GM12878 (cell line): ENCODE data around the gene TXNDC12. TPM values are rescaled to one million over a fixed set of nuclear protein-coding genes. Genes with fewer than 3 reads are reported as not detected.

Experiments
- ATAC-seq: fragments of 200-7000 bp; cut with Tn5 transposase; 3 replicates; pipeline ENCODE4 v1.9.1; 2020; ENCODE audit warnings: mild to moderate bottlenecking, moderate library complexity
- BruUV-seq: library from RNA; stranded (reverse); fragments of 400-500 nt; replicated peaks from 2 replicates; lab custom pipeline; 2021; lab: Mats Ljungman, UMichigan
- CTCF ChIA-PET: fragments of 300-600 bp; sonication (Branson Sonifier 250); formaldehyde crosslinking; extraction: SDS; loops from one replicate; lab custom pipeline; 2021; ENCODE audit warnings: inconsistent platforms; lab: Yijun Ruan, JAX
- POLR2A ChIA-PET: fragments of 350-600 bp; formaldehyde crosslinking; extraction: SDS; loops from one replicate; lab custom pipeline; 2021; ENCODE audit warnings: inconsistent platforms; lab: Charles Lee
- RAD21 ChIA-PET: fragments of 300-600 bp; sonication (Branson Sonifier 250); formaldehyde crosslinking; loops from one replicate; lab custom pipeline; 2023; ENCODE audit warnings: antibody characterized with exemption; ENCODE audit not compliant: unreplicated experiment; lab: Charles Lee
- SMC1A ChIA-PET: fragments of 300-600 bp; sonication (Branson Sonifier 250); formaldehyde crosslinking; loops from one replicate; lab custom pipeline; 2023; ENCODE audit not compliant: unreplicated experiment, uncharacterized antibody; lab: Charles Lee
- DNase-seq: peaks from one replicate; pipeline ENCODE4 v3.0.0-alpha.2; 2011; ENCODE audit warnings: low read depth, low spot score
- FAIRE-seq: peaks from 3 replicates; lab custom pipeline; 2011; peaks lifted over from hg19 to GRCh38; lab: Jason Lieb, UNC
- H2AFZ ChIP-seq: 2 replicates; pipeline ENCODE4 v1.6.0; 2011; ENCODE audit warnings: low read depth, low read length, control low read depth; ENCODE audit not compliant: control insufficient read depth
- H3K27ac ChIP-seq: 2 replicates; pipeline ENCODE4 v1.5.1; 2011; ENCODE audit warnings: control low read depth; ENCODE audit not compliant: control insufficient read depth, insufficient read depth
- H3K27me3 ChIP-seq, 2 experiments: replicated peaks in 1 of 2; 2 replicates each; pipeline versions ENCODE4 v1.6.0 to v1.6.1; 2011; ENCODE audit warnings: low read length in 1 of 2; ENCODE audit not compliant: control insufficient read depth in 2 of 2, insufficient read depth in 2 of 2
- H3K36me3 ChIP-seq, 2 experiments: 2 replicates each; pipeline ENCODE4 v1.5.1; 2011; ENCODE audit warnings: low read length in 1 of 2; ENCODE audit not compliant: control insufficient read depth in 2 of 2, insufficient read depth in 2 of 2
- H3K4me1 ChIP-seq: 2 replicates; pipeline ENCODE4 v1.6.1; 2011; ENCODE audit warnings: mild to moderate bottlenecking, low read length, moderate library complexity, mixed read lengths; ENCODE audit not compliant: control insufficient read depth, insufficient read depth
- H3K4me2 ChIP-seq: 2 replicates; pipeline ENCODE4 v1.6.0; 2011; ENCODE audit warnings: control low read depth; ENCODE audit not compliant: control insufficient read depth, insufficient read depth
- H3K4me3 ChIP-seq: fragments of 200-600 bp; sonication (generic); 2 replicates; pipeline ENCODE4 v1.5.1; 2016
- H3K79me2 ChIP-seq: 2 replicates; pipeline ENCODE4 v1.6.0; 2011; ENCODE audit warnings: low read length; ENCODE audit not compliant: control insufficient read depth, insufficient read depth
- H3K9ac ChIP-seq: 2 replicates; pipeline ENCODE4 v1.8.0; 2011; ENCODE audit warnings: low read length, control low read depth, mixed read lengths; ENCODE audit not compliant: control insufficient read depth, insufficient read depth
- H3K9me3 ChIP-seq: replicated peaks from 3 replicates; pipeline ENCODE4 v1.5.1; 2011; ENCODE audit warnings: mild to moderate bottlenecking, low read length; ENCODE audit not compliant: control insufficient read depth, insufficient read depth
- H4K20me1 ChIP-seq: 2 replicates; pipeline ENCODE4 v1.6.0; 2011; ENCODE audit not compliant: control insufficient read depth, insufficient read depth
- CEBPB ChIP-seq, 2 experiments: fragments of 150-350 bp in 1 of 2; IDR thresholded peaks; 2 replicates each; pipeline ENCODE4 v1.6.1; 2012 to 2014; ENCODE audit warnings: low read depth in 2 of 2, low read length in 2 of 2, borderline replicate concordance in 1 of 2, inconsistent platforms in 1 of 2
- CREB1 ChIP-seq: IDR thresholded peaks from 2 replicates; pipeline ENCODE4 v1.6.1; 2012; ENCODE audit warnings: low read depth, mild to moderate bottlenecking, inconsistent platforms
- E2F4 ChIP-seq: IDR thresholded peaks from 2 replicates; pipeline ENCODE4 v1.6.1; 2012; ENCODE audit warnings: low read depth, low read length, improper control_type of control experiment
- FOXK2 ChIP-seq: fragments of 450-650 bp; IDR thresholded peaks from 2 replicates; pipeline ENCODE4 v1.6.1; 2017; ENCODE audit warnings: mild to moderate bottlenecking, moderate library complexity
- MLLT1 ChIP-seq: fragments of 450-650 bp; IDR thresholded peaks from 2 replicates; pipeline ENCODE4 v1.6.1; 2016; ENCODE audit warnings: mild to moderate bottlenecking
- NFXL1 ChIP-seq: fragments of 450-650 bp; IDR thresholded peaks from 2 replicates; pipeline ENCODE4 v1.6.1; 2017; ENCODE audit warnings: antibody characterized with exemption, mild to moderate bottlenecking, borderline replicate concordance
- NR2F1 ChIP-seq: fragments of 450-650 bp; conservative IDR thresholded peaks from 2 replicates; pipeline ENCODE4 v1.6.1; 2017; ENCODE audit warnings: mild to moderate bottlenecking
- SIX5 ChIP-seq: IDR thresholded peaks from 2 replicates; pipeline ENCODE4 v1.6.1; 2011; ENCODE audit warnings: mild to moderate bottlenecking, low read depth, low read length, moderate library complexity; ENCODE audit not compliant: severe bottlenecking
- SMC3 ChIP-seq: IDR thresholded peaks from 2 replicates; pipeline ENCODE4 v1.6.1; 2011; ENCODE audit warnings: low read length, improper control_type of control experiment, borderline replicate concordance
- STAT1 ChIP-seq: fragments of 450-650 bp; conservative IDR thresholded peaks from 2 replicates; pipeline ENCODE4 v1.6.1; 2014; ENCODE audit warnings: antibody characterized with exemption, mild to moderate bottlenecking
- WGBS: methylation state at CpG from one replicate; pipeline ENCODE4 v1.1.6; 2016; ENCODE audit warnings: low lambda C conversion rate; ENCODE audit not compliant: insufficient replicate concordance, insufficient coverage; ENCODE audit errors: missing lambda C conversion rate; 5-methylcytosine and 5-hydroxymethylcytosine counted together
- in situ Hi-C: fragments of 300-500 bp; cut with MboI; formaldehyde crosslinking; loops from 9 replicates; pipeline ENCODE4 v1.14.3; 2018; ENCODE audit warnings: mixed read lengths
- intact Hi-C: fragments of 100-400 bp; cut with micrococcal nuclease; formaldehyde crosslinking; loops from one replicate; pipeline ENCODE4 v1.14.2; 2022; ENCODE audit not compliant: unreplicated experiment
- polyA plus RNA-seq, 11 experiments: library from polyadenylated mRNA; depleted of rRNA in 4 of 11; unstranded in 6 of 11; stranded (reverse) in 5 of 11; fragments of >200 nt; fragmentation: Nextera tagmentation in 4 of 11; fragmentation: Illumina TruSeq in 1 of 11; extraction: Ambion mirVana in 4 of 11; extraction: Trizol in 1 of 11; gene quantifications; 1 replicate in 1 of 11; 2 replicates in 10 of 11; pipeline versions ENCODE4 v1.2.1 to v1.2.3, GENCODE V29; 2011 to 2016; ENCODE audit warnings: inconsistent platforms in 2 of 11, missing spikeins in 2 of 11, low read depth in 1 of 11
- total RNA-seq, 4 experiments: library from RNA; depleted of rRNA in 3 of 4; stranded (reverse); fragments of >200 nt in 3 of 4; fragmentation: Illumina TruSeq in 1 of 4; extraction: Trizol in 1 of 4; gene quantifications; 2 replicates each; pipeline versions ENCODE4 v1.2.1 to v1.2.3, GENCODE V29; 2013 to 2021
- TF ChIP-seq, protein P1 (sequence below): fragments of 450-650 bp; IDR thresholded peaks from 2 replicates; pipeline ENCODE4 v1.6.1; 2017; ENCODE audit warnings: mild to moderate bottlenecking
- TF ChIP-seq, protein P2 (sequence below): fragments of 450-650 bp; IDR thresholded peaks from 2 replicates; pipeline ENCODE4 v1.6.1; 2016; ENCODE audit warnings: mild to moderate bottlenecking
- TF ChIP-seq, protein P3 (sequence below): fragments of 450-650 bp; IDR thresholded peaks from 2 replicates; pipeline ENCODE4 v1.6.1; 2017; ENCODE audit warnings: antibody characterized with exemption, mild to moderate bottlenecking, moderate library complexity

Gene TXNDC12
- total and polyA plus RNA-seq, 10 of the 15 experiments (the other 5 are each of a cell fraction or from before 2014, with no cell fraction given) = 6.7 to 41.7 (median 17.7) TPM

GRCh38 chr1:51986718-51987117 lies 68.3 kb downstream of the TXNDC12 start (continued):
- TF ChIP-seq, protein P1, sequence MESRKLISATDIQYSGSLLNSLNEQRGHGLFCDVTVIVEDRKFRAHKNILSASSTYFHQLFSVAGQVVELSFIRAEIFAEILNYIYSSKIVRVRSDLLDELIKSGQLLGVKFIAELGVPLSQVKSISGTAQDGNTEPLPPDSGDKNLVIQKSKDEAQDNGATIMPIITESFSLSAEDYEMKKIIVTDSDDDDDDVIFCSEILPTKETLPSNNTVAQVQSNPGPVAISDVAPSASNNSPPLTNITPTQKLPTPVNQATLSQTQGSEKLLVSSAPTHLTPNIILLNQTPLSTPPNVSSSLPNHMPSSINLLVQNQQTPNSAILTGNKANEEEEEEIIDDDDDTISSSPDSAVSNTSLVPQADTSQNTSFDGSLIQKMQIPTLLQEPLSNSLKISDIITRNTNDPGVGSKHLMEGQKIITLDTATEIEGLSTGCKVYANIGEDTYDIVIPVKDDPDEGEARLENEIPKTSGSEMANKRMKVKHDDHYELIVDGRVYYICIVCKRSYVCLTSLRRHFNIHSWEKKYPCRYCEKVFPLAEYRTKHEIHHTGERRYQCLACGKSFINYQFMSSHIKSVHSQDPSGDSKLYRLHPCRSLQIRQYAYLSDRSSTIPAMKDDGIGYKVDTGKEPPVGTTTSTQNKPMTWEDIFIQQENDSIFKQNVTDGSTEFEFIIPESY = no peak
- TF ChIP-seq, all 136 proteins: peak for 0

DNA sequence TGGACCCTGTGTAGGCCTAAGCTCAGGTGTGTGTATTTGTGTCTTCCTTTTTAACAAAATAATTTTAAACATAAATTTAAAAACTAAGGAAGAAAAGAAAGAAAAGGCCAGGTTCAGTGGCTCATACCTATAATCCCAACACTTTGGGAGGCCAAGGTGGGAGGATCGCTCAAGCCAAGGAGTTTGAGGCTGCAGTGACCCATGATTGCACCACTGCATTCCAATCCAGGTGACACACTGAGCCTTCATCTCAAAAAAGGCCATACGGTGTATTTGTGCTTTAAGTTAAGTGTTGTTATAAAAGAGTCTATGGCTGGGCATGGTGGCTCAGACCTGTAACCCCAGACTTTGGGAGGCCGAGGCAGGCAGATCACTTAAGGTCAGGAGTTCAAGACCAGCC lies 72.8 kb downstream of the TXNDC12 start:
- Histone ChIP-seq H2AFZ (no peak overlapping the region), H3K27me3 (no peaks in the 10 kb centered on the region), H3K4me2 (no peak overlapping the region), H3K4me3 (no peak overlapping the region), H3K79me2 (no peaks in the 10 kb centered on the region), H4K20me1 (no peaks in the 10 kb centered on the region), H3K27ac (no peak overlapping the region), H3K9me3 (no peaks in the 10 kb centered on the region), H3K4me1 (no peaks in the 10 kb centered on the region), H3K36me3 (no peaks in the 10 kb centered on the region), H3K9ac (no peak overlapping the region)
- FAIRE-seq (no peak), DNase-seq (no peak), ATAC-seq (no peak)
- POLR2A ChIA-PET = no interaction called here
- intact Hi-C loops (no loop called here), in situ Hi-C loops (no loop called here)
- TF ChIP-seq CREB1 (no peak), STAT1 (no peak), FOXK2 (no peak), CEBPB (IDR thresholded peaks at IDR 0.05; ENCODE audit: borderline replicate concordance in 1 of 2, low read depth in 2 of 2, low read length in 2 of 2) (no peak), NR2F1 (no peak), SIX5 (no peak), E2F4 (no peak), MLLT1 (no peak), NFXL1 (no peak), SMC3 (no peak)
- TF ChIP-seq, protein P2, sequence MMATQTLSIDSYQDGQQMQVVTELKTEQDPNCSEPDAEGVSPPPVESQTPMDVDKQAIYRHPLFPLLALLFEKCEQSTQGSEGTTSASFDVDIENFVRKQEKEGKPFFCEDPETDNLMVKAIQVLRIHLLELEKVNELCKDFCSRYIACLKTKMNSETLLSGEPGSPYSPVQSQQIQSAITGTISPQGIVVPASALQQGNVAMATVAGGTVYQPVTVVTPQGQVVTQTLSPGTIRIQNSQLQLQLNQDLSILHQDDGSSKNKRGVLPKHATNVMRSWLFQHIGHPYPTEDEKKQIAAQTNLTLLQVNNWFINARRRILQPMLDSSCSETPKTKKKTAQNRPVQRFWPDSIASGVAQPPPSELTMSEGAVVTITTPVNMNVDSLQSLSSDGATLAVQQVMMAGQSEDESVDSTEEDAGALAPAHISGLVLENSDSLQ = no peak
- TF ChIP-seq, protein P3, sequence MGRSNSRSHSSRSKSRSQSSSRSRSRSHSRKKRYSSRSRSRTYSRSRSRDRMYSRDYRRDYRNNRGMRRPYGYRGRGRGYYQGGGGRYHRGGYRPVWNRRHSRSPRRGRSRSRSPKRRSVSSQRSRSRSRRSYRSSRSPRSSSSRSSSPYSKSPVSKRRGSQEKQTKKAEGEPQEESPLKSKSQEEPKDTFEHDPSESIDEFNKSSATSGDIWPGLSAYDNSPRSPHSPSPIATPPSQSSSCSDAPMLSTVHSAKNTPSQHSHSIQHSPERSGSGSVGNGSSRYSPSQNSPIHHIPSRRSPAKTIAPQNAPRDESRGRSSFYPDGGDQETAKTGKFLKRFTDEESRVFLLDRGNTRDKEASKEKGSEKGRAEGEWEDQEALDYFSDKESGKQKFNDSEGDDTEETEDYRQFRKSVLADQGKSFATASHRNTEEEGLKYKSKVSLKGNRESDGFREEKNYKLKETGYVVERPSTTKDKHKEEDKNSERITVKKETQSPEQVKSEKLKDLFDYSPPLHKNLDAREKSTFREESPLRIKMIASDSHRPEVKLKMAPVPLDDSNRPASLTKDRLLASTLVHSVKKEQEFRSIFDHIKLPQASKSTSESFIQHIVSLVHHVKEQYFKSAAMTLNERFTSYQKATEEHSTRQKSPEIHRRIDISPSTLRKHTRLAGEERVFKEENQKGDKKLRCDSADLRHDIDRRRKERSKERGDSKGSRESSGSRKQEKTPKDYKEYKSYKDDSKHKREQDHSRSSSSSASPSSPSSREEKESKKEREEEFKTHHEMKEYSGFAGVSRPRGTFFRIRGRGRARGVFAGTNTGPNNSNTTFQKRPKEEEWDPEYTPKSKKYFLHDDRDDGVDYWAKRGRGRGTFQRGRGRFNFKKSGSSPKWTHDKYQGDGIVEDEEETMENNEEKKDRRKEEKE = no peak
- SMC1A ChIA-PET = interaction anchor here (1.4 kb wide), 1 partner anchor 54 kb away, joined by 3 read pairs; no protein-coding TSS in a partner anchor
- no TSS peak for BruUV-seq
- WGBS = 45% methylated on average over 3 of the region's 3 CpGs
- CTCF ChIA-PET = interaction anchor here (1.5 kb wide), 1 partner anchor 85 kb away, joined by 4 read pairs; no protein-coding TSS in a partner anchor
- RAD21 ChIA-PET = no interaction called here
